HUDEP-2 (cell line): ENCODE results near the gene QRICH2.
"Not testable (repeated sequence)": the region's sequence is repeated elsewhere in the genome, so short reads cannot be mapped to it uniquely, and the experiment has no call there.

ENCODE experiments used
- DNase-seq, 76 experiments: peaks; one replicate each; lab custom pipeline; 2025; ENCODE audit not compliant: unreplicated experiment in 76 of 76; lab: John Stamatoyannopoulos, UW

The QRICH2 gene

GRCh38 chr17:76333673-76334505 is 25.8 kb upstream of the QRICH2 start:
- no peak for DNase-seq

- DNase-seq, result no peak
Measured at GRCh38 chr17:76331083-76331482, 23.0 kb upstream of the QRICH2 start.

GRCh38 chr17:76329664-76330063 is 21.6 kb upstream of the QRICH2 start:
- no peak for DNase-seq

- no peak for DNase-seq
Measured at GRCh38 chr17:76327696-76328095, 19.6 kb upstream of the QRICH2 start.

GRCh38 chr17:76326306-76326705 is 18.2 kb upstream of the QRICH2 start:
- DNase-seq, result no peak

GRCh38 chr17:76318586-76318985 is 10.5 kb upstream of the QRICH2 start:
- DNase-seq, result no peak

GRCh38 chr17:76317535-76317934 is 9.5 kb upstream of the QRICH2 start:
- DNase-seq, result no peak

GRCh38 chr17:76314392-76315227 is 6.5 kb upstream of the QRICH2 start:
- DNase-seq, result no peak

- no peak for DNase-seq
Measured at GRCh38 chr17:76312735-76313134, 4.7 kb upstream of the QRICH2 start.

- no peak for DNase-seq
Measured at GRCh38 chr17:76309461-76309860, 1.4 kb upstream of the QRICH2 start.

- no peak for DNase-seq
Measured at GRCh38 chr17:76307299-76307965, 644 bp downstream of the QRICH2 start.

GRCh38 chr17:76305135-76305454 is 3.0 kb downstream of the QRICH2 start:
- DNase-seq, result not testable (repeated sequence)

- DNase-seq, result no peak
Measured at GRCh38 chr17:76304226-76305134, 3.6 kb downstream of the QRICH2 start.

- DNase-seq, result no peak
Measured at GRCh38 chr17:76297436-76297835, 10.6 kb downstream of the QRICH2 start.

- DNase-seq, result no peak
Measured at GRCh38 chr17:76296889-76297288, 11.2 kb downstream of the QRICH2 start.

- no peak for DNase-seq
Measured at GRCh38 chr17:76296186-76296585, 11.9 kb downstream of the QRICH2 start.

GRCh38 chr17:76293106-76293505 is 15.0 kb downstream of the QRICH2 start:
- no peak for DNase-seq

- DNase-seq, result no peak
Measured at GRCh38 chr17:76292567-76292966, 15.5 kb downstream of the QRICH2 start.

GRCh38 chr17:76281573-76282371 is 26.3 kb downstream of the QRICH2 start:
- DNase-seq, result no peak

- DNase-seq, result no peak
Measured at GRCh38 chr17:76280650-76281049, 27.4 kb downstream of the QRICH2 start.
